H1 (cell line): Measurements from ENCODE around the gene NELFCD. TPM values are rescaled to one million over a fixed set of nuclear protein-coding genes. Genes with fewer than 3 reads are reported as not detected.

Source experiments
- CTCF ChIA-PET: fragments of 300-600 bp; sonication (Branson Sonifier 250); formaldehyde crosslinking; loops from one replicate; lab custom pipeline; 2021; ENCODE audit not compliant: partially characterized antibody; lab: Charles Lee
- POLR2A ChIA-PET: fragments of 300-600 bp; sonication (Branson Sonifier 250); formaldehyde crosslinking; loops from one replicate; lab custom pipeline; 2021; ENCODE audit warnings: inconsistent platforms; ENCODE audit not compliant: partially characterized antibody; lab: Charles Lee
- DNase-seq, 2 experiments: peaks; one replicate each; pipeline versions ENCODE4 v3.0.0 to v3.0.0-alpha.2; 2010 to 2022; ENCODE audit warnings: low spot score in 2 of 2, low read depth in 1 of 2, mixed read lengths in 1 of 2
- FAIRE-seq: peaks from 2 replicates; lab custom pipeline; 2011; peaks lifted over from hg19 to GRCh38; lab: Jason Lieb, UNC
- H2AFZ ChIP-seq: 2 replicates; pipeline ENCODE4 v1.8.1; 2012; ENCODE audit warnings: low read length, inconsistent platforms
- H2AK5ac ChIP-seq: 2 replicates; pipeline ENCODE4 v1.6.1; 2013; ENCODE audit warnings: low read depth, low read length
- H2BK120ac ChIP-seq: replicated peaks from 2 replicates; pipeline ENCODE3; 2013; ENCODE audit warnings: low read depth, low read length, inconsistent platforms
- H2BK12ac ChIP-seq: 2 replicates; pipeline ENCODE4 v1.6.1; 2013; ENCODE audit warnings: low read depth, low read length
- H2BK15ac ChIP-seq: 2 replicates; pipeline ENCODE4 v1.6.1; 2013; ENCODE audit warnings: low read length
- H2BK20ac ChIP-seq: 2 replicates; pipeline ENCODE4 v1.6.1; 2013; ENCODE audit warnings: low read length
- H2BK5ac ChIP-seq: 2 replicates; pipeline ENCODE4 v1.6.1; 2013; ENCODE audit warnings: low read depth, low read length
- H3K14ac ChIP-seq: 2 replicates; pipeline ENCODE4 v1.6.1; 2013; ENCODE audit warnings: inconsistent platforms; ENCODE audit not compliant: insufficient read length
- H3K18ac ChIP-seq: 2 replicates; pipeline ENCODE4 v1.6.1; 2013; ENCODE audit warnings: low read length; ENCODE audit errors: extremely low read depth
- H3K23ac ChIP-seq: 2 replicates; pipeline ENCODE4 v1.6.1; 2013; ENCODE audit warnings: inconsistent platforms; ENCODE audit not compliant: insufficient read length
- H3K23me2 ChIP-seq: 2 replicates; pipeline ENCODE4 v1.6.1; 2013; ENCODE audit warnings: low read depth, low read length
- H3K27ac ChIP-seq: 2 replicates; pipeline ENCODE4 v1.6.1; 2011; ENCODE audit warnings: low read depth, low read length, inconsistent platforms
- H3K27me3 ChIP-seq, 4 experiments: replicated peaks in 1 of 4; 1 replicate in 1 of 4; 2 replicates in 3 of 4; pipeline versions ENCODE4 v1.6.1 to v1.8.1; 2011 to 2013; ENCODE audit warnings: low read length in 3 of 4, mild to moderate bottlenecking in 3 of 4, inconsistent platforms in 2 of 4, mixed read lengths in 2 of 4, moderate library complexity in 1 of 4; ENCODE audit not compliant: control insufficient read depth in 3 of 4, insufficient read depth in 3 of 4; ENCODE audit errors: extremely low read depth in 1 of 4
- H3K36me3 ChIP-seq, 4 experiments: 2 replicates each; pipeline versions ENCODE4 v1.6.1 to v1.8.1; 2011 to 2013; ENCODE audit warnings: mild to moderate bottlenecking in 4 of 4, low read length in 3 of 4, moderate library complexity in 2 of 4, control low read depth in 1 of 4, inconsistent platforms in 1 of 4; ENCODE audit not compliant: insufficient read depth in 4 of 4, control insufficient read depth in 2 of 4
- H3K4ac ChIP-seq: replicated peaks from 2 replicates; pipeline ENCODE3; 2013; ENCODE audit warnings: low read length, low read depth, mixed read lengths, inconsistent platforms; ENCODE audit not compliant: insufficient read length
- H3K4me1 ChIP-seq, 4 experiments: replicated peaks in 1 of 4; 1 replicate in 1 of 4; 2 replicates in 3 of 4; pipeline versions ENCODE4 v1.6.1 to v1.8.1; 2011 to 2013; ENCODE audit warnings: low read length in 3 of 4, inconsistent platforms in 2 of 4, mixed read lengths in 1 of 4; ENCODE audit not compliant: insufficient read depth in 4 of 4, control insufficient read depth in 3 of 4
- H3K4me2 ChIP-seq, 2 experiments: 2 replicates each; pipeline versions ENCODE4 v1.6.1 to v1.8.1; 2011 to 2013; ENCODE audit warnings: low read depth in 2 of 2, low read length in 2 of 2, control low read depth in 1 of 2, inconsistent platforms in 1 of 2, mild to moderate bottlenecking in 1 of 2; ENCODE audit not compliant: insufficient read depth in 1 of 2
- H3K4me3 ChIP-seq, 4 experiments: fragments of 200-600, 300-600 bp in 1 of 4; sonication (generic), shearing (Covaris generic), sonication (Bioruptor Twin) in 1 of 4; 2 replicates each; pipeline versions ENCODE4 v1.5.1 to v1.8.1; 2011 to 2016; ENCODE audit warnings: low read length in 4 of 4, low read depth in 3 of 4, control low read depth in 2 of 4, inconsistent platforms in 2 of 4, mild to moderate bottlenecking in 2 of 4, mixed read lengths in 1 of 4, moderate library complexity in 1 of 4; ENCODE audit not compliant: insufficient read depth in 2 of 4; ENCODE audit errors: extremely low read depth in 1 of 4
- H3K56ac ChIP-seq: replicated peaks from 2 replicates; pipeline ENCODE3; 2013; ENCODE audit warnings: low read depth, mild to moderate bottlenecking, mixed read lengths, low read length, inconsistent platforms; ENCODE audit not compliant: insufficient read length
- H3K79me1 ChIP-seq: 2 replicates; pipeline ENCODE4 v1.6.1; 2013; ENCODE audit warnings: low read depth, low read length, control low read depth
- H3K79me2 ChIP-seq, 2 experiments: 2 replicates each; pipeline versions ENCODE4 v1.6.1 to v1.8.1; 2012 to 2013; ENCODE audit warnings: low read length in 2 of 2, mild to moderate bottlenecking in 2 of 2, inconsistent platforms in 1 of 2; ENCODE audit not compliant: insufficient read depth in 2 of 2, control insufficient read depth in 1 of 2
- H3K9ac ChIP-seq, 4 experiments: replicated peaks in 1 of 4; 1 replicate in 1 of 4; 2 replicates in 3 of 4; pipeline versions ENCODE4 v1.6.1 to v1.8.1; 2011 to 2013; ENCODE audit warnings: low read depth in 3 of 4, low read length in 3 of 4, control low read depth in 2 of 4, mild to moderate bottlenecking in 2 of 4, moderate library complexity in 2 of 4, inconsistent platforms in 1 of 4; ENCODE audit errors: extremely low read depth in 1 of 4
- H3K9me3 ChIP-seq, 2 experiments: 2 replicates each; pipeline versions ENCODE4 v1.6.1 to v1.8.1; 2012 to 2013; ENCODE audit warnings: mild to moderate bottlenecking in 2 of 2, moderate library complexity in 2 of 2, control low read depth in 1 of 2, inconsistent platforms in 1 of 2, low read depth in 1 of 2, low read length in 1 of 2, mixed read lengths in 1 of 2; ENCODE audit not compliant: insufficient read depth in 2 of 2
- H4K20me1 ChIP-seq, 2 experiments: replicated peaks in 1 of 2; 2 replicates each; pipeline versions ENCODE3 to v1.8.1; 2011 to 2013; ENCODE audit warnings: inconsistent platforms in 2 of 2, low read length in 2 of 2, mild to moderate bottlenecking in 1 of 2; ENCODE audit not compliant: insufficient read depth in 2 of 2, control insufficient read depth in 1 of 2
- H4K5ac ChIP-seq: 2 replicates; pipeline ENCODE4 v1.6.1; 2013; ENCODE audit warnings: low read length, low read depth, mixed read lengths, inconsistent platforms; ENCODE audit not compliant: insufficient read length
- H4K8ac ChIP-seq: 2 replicates; pipeline ENCODE4 v1.8.0; 2013; ENCODE audit warnings: mild to moderate bottlenecking, moderate library complexity, low read length, inconsistent platforms; ENCODE audit not compliant: insufficient read depth; ENCODE audit errors: extremely low read depth
- H4K91ac ChIP-seq: replicated peaks from 2 replicates; pipeline ENCODE3; 2013; ENCODE audit warnings: low read length, mixed read lengths, inconsistent platforms; ENCODE audit not compliant: insufficient read length
- CBX5 ChIP-seq: fragments of 300-800, 300-1000 bp; sonication (generic); IDR thresholded peaks from 2 replicates; pipeline ENCODE4 v1.7.1; 2016; ENCODE audit warnings: antibody characterized with exemption, low read length, low read depth
- CEBPB ChIP-seq: IDR thresholded peaks from 2 replicates; pipeline ENCODE4 v1.6.1; 2012; ENCODE audit warnings: low read depth, low read length
- EP300 ChIP-seq, 2 experiments: IDR thresholded peaks; 1 replicate in 1 of 2; 2 replicates in 1 of 2; pipeline ENCODE4 v1.6.1; 2011 to 2012; ENCODE audit warnings: low read depth in 2 of 2, low read length in 2 of 2, mild to moderate bottlenecking in 2 of 2, borderline replicate concordance in 1 of 2, inconsistent platforms in 1 of 2, moderate library complexity in 1 of 2
- HDAC2 ChIP-seq, 2 experiments: fragments of 300-600 bp in 1 of 2; sonication (generic) in 1 of 2; IDR thresholded peaks; 2 replicates each; pipeline ENCODE4 v1.6.1; 2011 to 2012; ENCODE audit warnings: low read depth in 2 of 2, low read length in 2 of 2, mild to moderate bottlenecking in 2 of 2, moderate library complexity in 2 of 2, borderline replicate concordance in 1 of 2, inconsistent platforms in 1 of 2
- HDAC6 ChIP-seq: IDR thresholded peaks from one replicate; pipeline ENCODE4 v1.7.1; 2012; ENCODE audit warnings: low read depth, mild to moderate bottlenecking, inconsistent platforms, low read length, moderate library complexity
- JUN ChIP-seq: IDR thresholded peaks from 2 replicates; pipeline ENCODE4 v1.6.1; 2011; ENCODE audit warnings: low read depth, mild to moderate bottlenecking, improper control_type of control experiment, low read length
- JUND ChIP-seq: IDR thresholded peaks from 2 replicates; pipeline ENCODE4 v1.6.1; 2011; ENCODE audit warnings: mild to moderate bottlenecking, improper control_type of control experiment, low read length
- KDM1A ChIP-seq: fragments of 200-600, 300-600 bp; sonication (generic); IDR thresholded peaks from 2 replicates; pipeline ENCODE4 v1.7.1; 2016; ENCODE audit warnings: mild to moderate bottlenecking, low read length, borderline replicate concordance
- MAX ChIP-seq: IDR thresholded peaks from 2 replicates; pipeline ENCODE4 v1.6.1; 2012; ENCODE audit warnings: inconsistent platforms
- PHF8 ChIP-seq: fragments of 200-600 bp; sonication (generic); conservative IDR thresholded peaks from 2 replicates; pipeline ENCODE4 v1.7.1; 2012; ENCODE audit warnings: low read depth, mild to moderate bottlenecking, inconsistent platforms, low read length, moderate library complexity
- SAP30 ChIP-seq: fragments of 300-600 bp; sonication (generic); IDR thresholded peaks from 2 replicates; pipeline ENCODE4 v1.7.1; 2012; ENCODE audit warnings: low read length, moderate library complexity, mild to moderate bottlenecking, inconsistent platforms; ENCODE audit not compliant: insufficient read depth, insufficient replicate concordance
- WGBS, 2 experiments: shearing (Covaris generic) in 1 of 2; methylation state at CpG; one replicate each; pipeline versions ENCODE4 v1.1.6 to v1.1.7; 2013 to 2015; ENCODE audit warnings: low lambda C conversion rate in 2 of 2, mixed read lengths in 2 of 2, inconsistent platforms in 1 of 2, low coverage in 1 of 2, missing lambda C conversion rate in 1 of 2; ENCODE audit not compliant: insufficient replicate concordance in 2 of 2, insufficient coverage in 1 of 2, insufficient read length in 1 of 2; ENCODE audit errors: extremely low coverage in 1 of 2, missing lambda C conversion rate in 1 of 2; 5-methylcytosine and 5-hydroxymethylcytosine counted together
- polyA plus RNA-seq, 7 experiments: library from polyadenylated mRNA; depleted of rRNA in 3 of 7; stranded (reverse) in 5 of 7; unstranded in 2 of 7; fragments of >200 nt in 5 of 7; fragments of 200-250 nt in 2 of 7; gene quantifications; 1 replicate in 5 of 7; 2 replicates in 1 of 7; 4 replicates in 1 of 7; pipeline versions ENCODE4 v1.2.1 to v1.2.3, GENCODE V29; 2011 to 2013; ENCODE audit warnings: missing spikeins in 2 of 7, mixed read lengths in 2 of 7
- total RNA-seq: library from RNA; stranded (reverse); fragmentation: NEBNext Ultra II Directional; extraction: Animal tissue kit (Norgen Biotek cat#: 25700); gene quantifications from 2 replicates; pipeline ENCODE4 v1.2.1, GENCODE V29; 2021
- TF ChIP-seq, protein P1 (sequence below): IDR thresholded peaks from 2 replicates; pipeline ENCODE4 v1.6.1; 2011; ENCODE audit warnings: low read depth, mild to moderate bottlenecking, low read length; ENCODE audit not compliant: insufficient read depth

The NELFCD gene
- total and polyA plus RNA-seq, 2 of the 8 experiments (the other 6 are each of a cell fraction or from before 2014, with no cell fraction given), result 35.5 to 59.6 TPM

DNA sequence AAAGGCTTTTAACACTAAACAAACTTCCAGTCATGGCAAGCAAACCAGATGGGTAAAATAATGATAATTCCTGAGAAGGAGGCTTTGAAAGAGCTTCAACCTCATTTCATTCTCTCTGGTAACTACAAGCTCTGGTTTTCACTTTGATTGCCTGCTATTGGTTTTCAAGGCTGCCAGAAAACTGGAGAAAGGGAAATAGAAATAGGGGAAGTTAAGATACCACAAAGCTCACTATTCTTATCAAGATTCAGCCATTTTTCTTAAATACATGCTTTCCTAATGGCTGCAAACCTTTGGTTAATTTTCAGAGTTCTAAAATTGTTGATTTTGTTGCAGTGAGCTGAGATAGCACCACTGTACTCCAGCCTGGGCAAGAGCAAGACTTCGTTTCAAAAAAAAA, 42.5 kb upstream of the NELFCD start:
- H2BK120ac ChIP-seq, result no peak overlapping the region
- no peak overlapping the region for H4K8ac ChIP-seq
- H3K79me1 ChIP-seq, result no peaks in the 10 kb centered on the region
- H3K79me2 ChIP-seq, result no peaks in the 10 kb centered on the region
- no peak for FAIRE-seq
- H3K9ac ChIP-seq, result no peak overlapping the region
- H3K23me2 ChIP-seq, result no peaks in the 10 kb centered on the region
- H4K20me1 ChIP-seq, result no peaks in the 10 kb centered on the region
- H3K4me2 ChIP-seq, result no peak overlapping the region
- H3K23ac ChIP-seq, result no peak overlapping the region
- no peak overlapping the region for H2AK5ac ChIP-seq
- H3K18ac ChIP-seq, result no peak overlapping the region
- H3K27ac ChIP-seq, result no peak overlapping the region
- no peak overlapping the region for H4K5ac ChIP-seq
- H3K14ac ChIP-seq, result no peak overlapping the region
- H3K4me1 ChIP-seq, result no peaks in the 10 kb centered on the region
- 0 out of 2 replicates have a peak overlapping the region, but pooled peaks have one; percentile 58 for H2AFZ ChIP-seq
- H3K36me3 ChIP-seq, result no peaks in the 10 kb centered on the region
- ChIA-PET POLR2A (interaction anchor here (0.9 to 1.1 kb wide), 2 partner anchors 44 to 50 kb away, joined by 3 read pairs; no protein-coding TSS in a partner anchor), CTCF (interaction anchor here (0.9 to 1.4 kb wide), 5 partner anchors 10 to 518 kb away, joined by 3 to 4 read pairs (median 3); no protein-coding TSS in a partner anchor)
- no peak overlapping the region for H2BK12ac ChIP-seq
- no peak overlapping the region for H4K91ac ChIP-seq
- no peak overlapping the region for H2BK20ac ChIP-seq
- WGBS, 2 experiments, result 88% methylated on average over 1 of the region's 1 CpG; no CpG with 5 or more reads in 1 of the 2 experiments
- H3K4me3 ChIP-seq, result no peak overlapping the region
- no peak overlapping the region for H2BK15ac ChIP-seq
- H3K4ac ChIP-seq, result no peak overlapping the region
- H2BK5ac ChIP-seq, result no peak overlapping the region
- DNase-seq, result no peak
- H3K56ac ChIP-seq, result no peak overlapping the region
- H3K9me3 ChIP-seq, result no peaks in the 10 kb centered on the region
- H3K27me3 ChIP-seq, result no peaks in the 10 kb centered on the region
- TF ChIP-seq MAX (no peak), CBX5 (no peak), PHF8 (no peak), CEBPB (no peak), HDAC2 (IDR thresholded peaks at IDR 0.05; ENCODE audit: borderline replicate concordance in 1 of 2, low read depth in 2 of 2, low read length in 2 of 2) (no peak), KDM1A (no peak), HDAC6 (no peak), JUND (no peak), SAP30 (no peak), JUN (no peak), EP300 (IDR thresholded peaks at IDR 0.05; ENCODE audit: borderline replicate concordance in 1 of 2, low read depth in 2 of 2, low read length in 2 of 2) (no peak)
- TF ChIP-seq, protein P1, sequence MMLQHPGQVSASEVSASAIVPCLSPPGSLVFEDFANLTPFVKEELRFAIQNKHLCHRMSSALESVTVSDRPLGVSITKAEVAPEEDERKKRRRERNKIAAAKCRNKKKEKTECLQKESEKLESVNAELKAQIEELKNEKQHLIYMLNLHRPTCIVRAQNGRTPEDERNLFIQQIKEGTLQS, result no peak
